Hepatocyte (in vitro differentiated cells): ENCODE measurements around the gene CBLIF. TPM values are rescaled to one million over a fixed set of nuclear protein-coding genes. Genes with fewer than 3 reads are reported as not detected.

Source experiments
- DNase-seq: peaks from one replicate; pipeline ENCODE4 v3.0.0-alpha.2; 2016; ENCODE audit warnings: low spot score
- H2AFZ ChIP-seq: fragments of 200-600 bp; sonication (generic); 2 replicates; pipeline ENCODE4 v1.6.0; 2016; ENCODE audit warnings: antibody characterized with exemption, mild to moderate bottlenecking
- H3K27ac ChIP-seq: fragments of 200-600 bp; sonication (generic); 2 replicates; pipeline ENCODE4 v1.5.1; 2016; ENCODE audit warnings: mild to moderate bottlenecking
- H3K27me3 ChIP-seq: fragments of 200-600 bp; sonication (generic); 2 replicates; pipeline ENCODE4 v1.6.1; 2016
- H3K36me3 ChIP-seq: fragments of 200-600 bp; sonication (generic); replicated peaks from 2 replicates; pipeline ENCODE4 v1.5.1; 2016; ENCODE audit warnings: low read depth; ENCODE audit not compliant: insufficient read depth
- H3K4me1 ChIP-seq: fragments of 200-600 bp; sonication (generic); 2 replicates; pipeline ENCODE4 v1.5.1; 2016; ENCODE audit warnings: mild to moderate bottlenecking, moderate library complexity; ENCODE audit not compliant: insufficient read depth
- H3K4me2 ChIP-seq: fragments of 200-600 bp; sonication (generic); 2 replicates; pipeline ENCODE4 v1.6.0; 2016
- H3K4me3 ChIP-seq: fragments of 200-600 bp; sonication (generic); 2 replicates; pipeline ENCODE4 v1.5.1; 2016; ENCODE audit warnings: mild to moderate bottlenecking
- H3K79me2 ChIP-seq: fragments of 200-600 bp; sonication (generic); 2 replicates; pipeline ENCODE4 v1.6.0; 2017; ENCODE audit warnings: mild to moderate bottlenecking
- H3K9me2 ChIP-seq: fragments of 200-600 bp; sonication (generic); replicated peaks from 2 replicates; pipeline ENCODE4 v1.6.0; 2017; ENCODE audit warnings: mild to moderate bottlenecking; ENCODE audit not compliant: insufficient read depth
- H3K9me3 ChIP-seq: fragments of 200-600 bp; sonication (generic); 2 replicates; pipeline ENCODE4 v1.5.1; 2016; ENCODE audit warnings: low read depth, mild to moderate bottlenecking
- H4K20me1 ChIP-seq: fragments of 200-600 bp; sonication (generic); 2 replicates; pipeline ENCODE4 v1.6.0; 2016; ENCODE audit warnings: mild to moderate bottlenecking; ENCODE audit not compliant: insufficient read depth, poor library complexity, severe bottlenecking
- EZH2 ChIP-seq: fragments of 200-600 bp; sonication (generic); IDR thresholded peaks from 2 replicates; pipeline ENCODE4 v1.6.1; 2016; ENCODE audit warnings: antibody characterized with exemption, mild to moderate bottlenecking, borderline replicate concordance
- EZH2phosphoT487 ChIP-seq: fragments of 200-600 bp; sonication (generic); IDR thresholded peaks from one replicate; pipeline ENCODE4 v1.6.1; 2018; ENCODE audit warnings: antibody characterized with exemption, mild to moderate bottlenecking, low read depth, moderate library complexity; ENCODE audit not compliant: unreplicated experiment, severe bottlenecking
- WGBS: methylation state at CpG from one replicate; pipeline ENCODE4 v1.1.6; 2016; ENCODE audit warnings: low lambda C conversion rate; ENCODE audit errors: missing lambda C conversion rate; 5-methylcytosine and 5-hydroxymethylcytosine counted together
- polyA plus RNA-seq: library from polyadenylated mRNA; unstranded; fragments of >200 nt; fragmentation: Nextera tagmentation; extraction: Ambion mirVana; gene quantifications from 2 replicates; pipeline ENCODE4 v1.2.1, GENCODE V29; 2016
- total RNA-seq: library from RNA; depleted of rRNA; stranded (reverse); fragments of >200 nt; gene quantifications from 2 replicates; pipeline ENCODE4 v1.2.3, GENCODE V29; 2014
- TF ChIP-seq, protein P1 (sequence below): fragments of 200-600 bp; sonication (generic); IDR thresholded peaks from 2 replicates; pipeline ENCODE4 v1.5.1; 2016; ENCODE audit warnings: antibody characterized with exemption, mild to moderate bottlenecking; ENCODE audit not compliant: poor library complexity

CBLIF gene
- total and polyA plus RNA-seq, 2 experiments from 2014 or later = 45.2 to 60.8 TPM

GRCh38 chr11:59867946-59868345 is 22.6 kb upstream of the CBLIF start:
- no peaks in the 10 kb centered on the region for H3K9me2 ChIP-seq
- no peaks in the 10 kb centered on the region for H3K27me3 ChIP-seq
- H3K4me3 ChIP-seq = no peak overlapping the region
- H3K36me3 ChIP-seq = no peaks in the 10 kb centered on the region
- no peaks in the 10 kb centered on the region for H4K20me1 ChIP-seq
- no peaks in the 10 kb centered on the region for H3K79me2 ChIP-seq
- H3K4me1 ChIP-seq = no peaks in the 10 kb centered on the region
- 96% methylated on average over 2 of the region's 2 CpGs for WGBS
- DNase-seq = no peak
- H3K27ac ChIP-seq = no peak overlapping the region
- H3K9me3 ChIP-seq = no peaks in the 10 kb centered on the region
- no peak overlapping the region for H3K4me2 ChIP-seq
- TF ChIP-seq EZH2 (no peak), EZH2phosphoT487 (no peak)
- TF ChIP-seq, protein P1, sequence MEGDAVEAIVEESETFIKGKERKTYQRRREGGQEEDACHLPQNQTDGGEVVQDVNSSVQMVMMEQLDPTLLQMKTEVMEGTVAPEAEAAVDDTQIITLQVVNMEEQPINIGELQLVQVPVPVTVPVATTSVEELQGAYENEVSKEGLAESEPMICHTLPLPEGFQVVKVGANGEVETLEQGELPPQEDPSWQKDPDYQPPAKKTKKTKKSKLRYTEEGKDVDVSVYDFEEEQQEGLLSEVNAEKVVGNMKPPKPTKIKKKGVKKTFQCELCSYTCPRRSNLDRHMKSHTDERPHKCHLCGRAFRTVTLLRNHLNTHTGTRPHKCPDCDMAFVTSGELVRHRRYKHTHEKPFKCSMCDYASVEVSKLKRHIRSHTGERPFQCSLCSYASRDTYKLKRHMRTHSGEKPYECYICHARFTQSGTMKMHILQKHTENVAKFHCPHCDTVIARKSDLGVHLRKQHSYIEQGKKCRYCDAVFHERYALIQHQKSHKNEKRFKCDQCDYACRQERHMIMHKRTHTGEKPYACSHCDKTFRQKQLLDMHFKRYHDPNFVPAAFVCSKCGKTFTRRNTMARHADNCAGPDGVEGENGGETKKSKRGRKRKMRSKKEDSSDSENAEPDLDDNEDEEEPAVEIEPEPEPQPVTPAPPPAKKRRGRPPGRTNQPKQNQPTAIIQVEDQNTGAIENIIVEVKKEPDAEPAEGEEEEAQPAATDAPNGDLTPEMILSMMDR = no peak
- no peak overlapping the region for H2AFZ ChIP-seq

DNA sequence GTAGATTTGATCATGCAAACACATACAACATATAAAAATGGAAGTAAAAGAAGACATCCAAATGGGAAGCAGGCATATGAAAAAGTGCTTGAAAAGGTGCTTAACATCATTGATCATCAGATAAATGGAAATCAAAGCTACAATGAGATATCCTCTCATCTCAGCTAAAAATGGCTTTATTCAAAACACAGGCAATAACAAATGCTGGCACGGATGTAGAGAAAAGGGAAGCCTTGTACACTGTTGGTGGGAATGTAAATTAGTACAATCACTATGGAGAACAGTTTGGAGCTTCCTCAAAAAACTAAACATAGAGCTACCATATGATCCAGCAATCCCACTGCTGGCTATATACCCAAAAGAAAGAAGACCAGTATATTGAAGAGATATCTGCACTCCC is 21.5 kb upstream of the CBLIF start:
- 83% methylated on average over 1 of the region's 1 CpG for WGBS
- Histone ChIP-seq H2AFZ (no peak overlapping the region), H3K4me2 (no peak overlapping the region), H3K36me3 (no peaks in the 10 kb centered on the region), H3K9me3 (no peaks in the 10 kb centered on the region), H3K79me2 (no peaks in the 10 kb centered on the region), H3K4me3 (no peak overlapping the region), H4K20me1 (no peaks in the 10 kb centered on the region), H3K27ac (no peak overlapping the region), H3K27me3 (no peaks in the 10 kb centered on the region), H3K4me1 (no peaks in the 10 kb centered on the region), H3K9me2 (no peaks in the 10 kb centered on the region)
- TF ChIP-seq EZH2phosphoT487 (no peak), EZH2 (no peak)
- TF ChIP-seq, protein P1 = no peak
- DNase-seq = no peak

DNA sequence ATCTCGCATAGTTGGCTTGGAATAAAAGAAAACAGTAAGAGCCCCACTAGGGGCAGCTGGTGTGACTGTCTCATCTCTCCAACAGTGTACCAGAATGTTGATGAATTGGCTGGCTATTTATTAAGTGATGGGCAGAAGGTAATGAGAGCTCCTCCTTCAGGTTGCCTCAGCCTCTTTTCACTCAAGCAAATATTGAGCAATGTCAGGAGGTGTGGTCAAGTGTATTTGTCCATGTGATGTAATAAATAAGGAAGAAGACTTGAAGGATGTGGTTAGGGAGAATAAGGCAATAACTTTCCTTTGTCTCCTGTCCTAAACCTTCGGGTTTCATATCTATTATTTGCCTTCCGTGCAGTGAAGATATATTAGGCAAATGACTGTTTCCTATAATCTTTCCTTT is 21.1 kb upstream of the CBLIF start, which contains the start of gene TCN1:
TCN1 (minus strand) TSS at position 91 of the 400 bp plus-strand sequence; CDS start at position 74, 17 bp downstream.
- Histone ChIP-seq H3K4me2 (no peak within 1 kb of the TSS), H3K4me1 (no peaks in the 10 kb centered on the region), H4K20me1 (no peaks in the 10 kb centered on the region), H3K9me3 (no peaks in the 10 kb centered on the region), H2AFZ (no peak within 1 kb of the TSS), H3K9me2 (no peaks in the 10 kb centered on the region), H3K27ac (peak within 1 kb of the TSS; percentile 23), H3K27me3 (no peaks in the 10 kb centered on the region), H3K4me3 (no peak within 1 kb of the TSS), H3K36me3 (no peaks in the 10 kb centered on the region), H3K79me2 (no peaks in the 10 kb centered on the region)
- DNase-seq = peak; percentile 36
- TF ChIP-seq, protein P1 = no peak
- TF ChIP-seq EZH2 (no peak), EZH2phosphoT487 (no peak)
- WGBS = 85% methylated on average over 3 of the region's 3 CpGs

DNA sequence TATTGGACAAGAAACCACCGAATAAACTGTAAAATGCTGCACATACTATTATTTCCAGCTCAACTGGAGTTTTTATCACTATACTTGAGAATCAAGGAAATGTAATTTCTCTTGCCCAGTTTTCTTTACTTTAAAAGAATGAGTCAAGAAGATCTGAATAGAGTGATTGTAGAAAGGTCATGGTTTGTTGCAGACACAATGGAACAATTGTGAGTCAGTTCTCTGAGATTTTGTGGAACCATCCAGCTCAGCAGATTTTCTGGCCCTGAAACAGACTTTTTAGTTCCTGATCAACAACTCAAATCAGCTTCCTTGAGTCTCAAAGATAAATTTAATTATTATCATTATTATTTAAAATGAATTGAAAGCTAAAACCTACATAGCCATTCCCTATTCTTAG is 19.7 kb upstream of the CBLIF start:
- Histone ChIP-seq H3K4me2 (no peak overlapping the region), H3K27ac (peak overlapping the region; percentile 23), H3K9me3 (no peaks in the 10 kb centered on the region), H3K4me3 (no peak overlapping the region), H4K20me1 (no peaks in the 10 kb centered on the region), H3K9me2 (no peaks in the 10 kb centered on the region), H3K27me3 (no peaks in the 10 kb centered on the region), H3K36me3 (no peaks in the 10 kb centered on the region), H2AFZ (no peak overlapping the region), H3K4me1 (no peaks in the 10 kb centered on the region), H3K79me2 (no peaks in the 10 kb centered on the region)
- no peak for TF ChIP-seq EZH2
- TF ChIP-seq, protein P1 = no peak
- TF ChIP-seq EZH2phosphoT487 = no peak
- whole genome bisulfite sequencing = 88% methylated on average over 1 of the region's 1 CpG
- DNase-seq = no peak
